Heart right ventricle (tissue), 16 donors: ENCODE measurements around the gene MPP3. TPM values are rescaled to one million over a fixed set of nuclear protein-coding genes. Genes with fewer than 3 reads are reported as not detected.

Experiments
- ATAC-seq, 8 donors: fragments of 200-7000 bp; cut with Tn5 transposase; one replicate each; pipeline ENCODE4 v1.9.1; 2020; ENCODE audit warnings: mild to moderate bottlenecking in 8 of 8, moderate library complexity in 8 of 8, moderate number of reproducible peaks in 1 of 8
- DNase-seq, 2 donors: peaks; one replicate each; pipeline ENCODE4 v3.0.0-alpha.2; 2020
- H3K27ac ChIP-seq, 10 donors: fragments of 200-600 bp; sonication (generic) in 2 of 10; one replicate each; pipeline versions ENCODE4 v1.5.0 to v1.8.0; 2020 to 2022; ENCODE audit warnings: mild to moderate bottlenecking in 3 of 10
- H3K27me3 ChIP-seq, 7 donors: fragments of 200-600 bp; one replicate each; pipeline ENCODE4 v1.8.0; 2021 to 2022; ENCODE audit warnings: mild to moderate bottlenecking in 2 of 7
- H3K36me3 ChIP-seq, 9 donors: fragments of 200-600 bp; sonication (generic) in 1 of 9; one replicate each; pipeline versions ENCODE4 v1.5.0 to v1.8.0; 2020 to 2022; ENCODE audit warnings: mild to moderate bottlenecking in 2 of 9
- H3K4me1 ChIP-seq, 9 donors: fragments of 200-600 bp; sonication (generic) in 1 of 9; one replicate each; pipeline versions ENCODE4 v1.5.0 to v1.8.0; 2020 to 2022; ENCODE audit warnings: mild to moderate bottlenecking in 4 of 9
- H3K4me3 ChIP-seq, 10 donors: fragments of 200-600 bp; sonication (generic) in 2 of 10; one replicate each; pipeline versions ENCODE4 v1.5.0 to v1.8.0; 2020 to 2022; ENCODE audit warnings: mild to moderate bottlenecking in 7 of 10, moderate library complexity in 2 of 10
- H3K9me3 ChIP-seq, 11 donors: fragments of 200-600 bp in 10 of 11; sonication (generic) in 2 of 11; one replicate each; pipeline versions ENCODE4 v1.5.0 to v1.8.0; 2013 to 2022; ENCODE audit warnings: mild to moderate bottlenecking in 2 of 11, control low read depth in 1 of 11, moderate library complexity in 1 of 11
- WGBS, 2 donors: extraction: QIAGEN DNeasy Blood & Tissue Kit; methylation state at CpG; one replicate each; pipeline ENCODE4 v1.1.7; 2013; ENCODE audit warnings: inconsistent platforms in 1 of 2; 5-methylcytosine and 5-hydroxymethylcytosine counted together
- intact Hi-C, 10 donors: fragments of 100-400 bp; cut with DNase I; formaldehyde crosslinking; loops; one replicate each; pipeline versions ENCODE4 v1.11.1 to v1.14.2; 2022
- polyA plus RNA-seq, 2 donors: library from polyadenylated mRNA; stranded (reverse); fragments of 200-250 nt; gene quantifications; one replicate each; pipeline ENCODE4 v1.2.3, GENCODE V29; 2013
- total RNA-seq, 10 donors: library from RNA; stranded (reverse); fragmentation: NEBNext Ultra II Directional in 3 of 10; extraction: Animal tissue kit (Norgen Biotek cat#: 25700) in 3 of 10; gene quantifications; one replicate each; pipeline versions ENCODE4 v1.2.1 to v1.2.4, GENCODE V29; 2021 to 2023
- TF ChIP-seq, protein P1 (sequence below), 9 donors: fragments of 200-600 bp; sonication (generic) in 2 of 9; IDR thresholded peaks; one replicate each; pipeline versions ENCODE4 v1.5.0 to v1.8.0; 2021 to 2022; ENCODE audit warnings: antibody characterized with exemption in 9 of 9, mild to moderate bottlenecking in 5 of 9, moderate library complexity in 1 of 9
- donor health status: Arrhythmogenic right ventricular cardiomyopathy.
- donor health status: ischemic (EF 13 %, LVEDD 7.1; RV severe dilation, severe dysfunction).
- donor health status: healthy with polysubstance abuse.
- donor health status: DM: no; HTN: yes; CAD: no.
- donor health status: DM: no; HTN: no; CAD: no.
- donor health status: ischemic (EF 25% LVEDD 6.9; RV normal size, moderate dysfunction).
- donor health status: ischemic (EF 25% LVEDD 5.7; RV mildly dilated, moderate dysfunction).
- donor health status: healthy.
- donor health status: DM: yes; HTN: yes; CAD: no.
- donor health status: Ischemic cardiomyopathy.
- donor health status: ischemic (EF 35%, LVEDD 5.7; RV mildly dilated, moderate dysfunction).
- donor health status: nonischemic (EF 11% LVEDD 7.7; RV severe dilation, severe dysfunction).
- donor health status: DM: yes; HTN: yes; CAD: no.
- donor health status: PGD.
- donor health status: ischemic (EF 29% LVEDD 5.4; RV normal size, mild dysfunction).
- donor health status: nonischemic (EF 23%, LVEDD 6.1; RV moderate dilation, normal function).

MPP3 gene
- total and polyA plus RNA-seq, 12 donors: 16.6 to 90.1 (median 33.0) TPM

GRCh38 chr17:43841282-43841681, 8.3 kb upstream of the MPP3 start:
- H3K4me1 ChIP-seq: peaks cover 0 to 22% (median 15%) of the 10 kb centered on the region in 9 donors
- WGBS, 2 donors: 74 to 82% methylated on average over 4 of the region's 4 CpGs
- ATAC-seq (no peak), DNase-seq (no peak)
- H3K27ac ChIP-seq: no peak overlapping the region
- TF ChIP-seq, protein P1, sequence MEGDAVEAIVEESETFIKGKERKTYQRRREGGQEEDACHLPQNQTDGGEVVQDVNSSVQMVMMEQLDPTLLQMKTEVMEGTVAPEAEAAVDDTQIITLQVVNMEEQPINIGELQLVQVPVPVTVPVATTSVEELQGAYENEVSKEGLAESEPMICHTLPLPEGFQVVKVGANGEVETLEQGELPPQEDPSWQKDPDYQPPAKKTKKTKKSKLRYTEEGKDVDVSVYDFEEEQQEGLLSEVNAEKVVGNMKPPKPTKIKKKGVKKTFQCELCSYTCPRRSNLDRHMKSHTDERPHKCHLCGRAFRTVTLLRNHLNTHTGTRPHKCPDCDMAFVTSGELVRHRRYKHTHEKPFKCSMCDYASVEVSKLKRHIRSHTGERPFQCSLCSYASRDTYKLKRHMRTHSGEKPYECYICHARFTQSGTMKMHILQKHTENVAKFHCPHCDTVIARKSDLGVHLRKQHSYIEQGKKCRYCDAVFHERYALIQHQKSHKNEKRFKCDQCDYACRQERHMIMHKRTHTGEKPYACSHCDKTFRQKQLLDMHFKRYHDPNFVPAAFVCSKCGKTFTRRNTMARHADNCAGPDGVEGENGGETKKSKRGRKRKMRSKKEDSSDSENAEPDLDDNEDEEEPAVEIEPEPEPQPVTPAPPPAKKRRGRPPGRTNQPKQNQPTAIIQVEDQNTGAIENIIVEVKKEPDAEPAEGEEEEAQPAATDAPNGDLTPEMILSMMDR (IDR thresholded peaks at IDR 0.05): no peak
- no peaks in the 10 kb centered on the region for H3K36me3 ChIP-seq
- H3K9me3 ChIP-seq: no peaks in the 10 kb centered on the region
- H3K27me3 ChIP-seq: no peaks in the 10 kb centered on the region
- intact Hi-C loops: loop anchor here in 7 of 10 donors (10.0 kb wide), 3 partner anchors 56 to 156 kb away; partner anchors contain the start of gene CFAP97D1 (in 2 of the 7)
- no peak overlapping the region for H3K4me3 ChIP-seq

- ATAC-seq (peak in 7 of 8 donors; percentile 24 to 75 (median 62)), DNase-seq (no peak)
- TF ChIP-seq, protein P1 (IDR thresholded peaks at IDR 0.05): peak in 7 of 9 donors; percentile 26 to 49 (median 33)
- intact Hi-C loops: loop anchor here in 7 of 10 donors (10.0 kb wide), 3 partner anchors 56 to 156 kb away; partner anchors contain the start of gene CFAP97D1 (in 2 of the 7)
- H3K27me3 ChIP-seq: no peaks in the 10 kb centered on the region
- no peaks in the 10 kb centered on the region for H3K9me3 ChIP-seq
- H3K4me1 ChIP-seq: peaks cover 0 to 20% (median 10%) of the 10 kb centered on the region in 9 donors
- H3K4me3 ChIP-seq: no peak overlapping the region
- H3K27ac ChIP-seq: no peak overlapping the region
- no peaks in the 10 kb centered on the region for H3K36me3 ChIP-seq
- 46 to 54% methylated on average over 4 of the region's 4 CpGs for WGBS, 2 donors
Observed at GRCh38 chr17:43840814-43841213, 7.9 kb upstream of the MPP3 start.

- 30 to 43% methylated on average over 7 of the region's 7 CpGs for whole genome bisulfite sequencing, 2 donors
- Histone ChIP-seq H3K36me3 (no peaks in the 10 kb centered on the region), H3K4me1 (peaks cover 0 to 19% (median 9%) of the 10 kb centered on the region in 9 donors), H3K27ac (no peak overlapping the region), H3K27me3 (no peaks in the 10 kb centered on the region), H3K9me3 (no peaks in the 10 kb centered on the region), H3K4me3 (no peak overlapping the region)
- DNase-seq (no peak), ATAC-seq (peak in 2 of 8 donors; percentile 34 to 47)
- TF ChIP-seq, protein P1 (IDR thresholded peaks at IDR 0.05): no peak
- intact Hi-C loops: loop anchor here in 7 of 10 donors (10.0 kb wide), 3 partner anchors 55 to 155 kb away; partner anchors contain the start of gene CFAP97D1 (in 2 of the 7)
Observed at GRCh38 chr17:43839670-43840108, 6.7 kb upstream of the MPP3 start.

GRCh38 chr17:43834106-43834505, 1.2 kb upstream of the MPP3 start:
- Histone ChIP-seq H3K9me3 (no peaks in the 10 kb centered on the region), H3K4me1 (peaks cover 2 to 40% (median 21%) of the 10 kb centered on the region in 9 donors), H3K4me3 (no peak overlapping the region), H3K27ac (no peak overlapping the region), H3K36me3 (peaks cover 0 to 15% (median 0%) of the 10 kb centered on the region in 9 donors), H3K27me3 (peaks cover 0 to 25% (median 0%) of the 10 kb centered on the region in 7 donors)
- DNase-seq (no peak), ATAC-seq (no peak)
- WGBS, 2 donors: 70 to 73% methylated on average over 2 of the region's 2 CpGs
- TF ChIP-seq, protein P1 (IDR thresholded peaks at IDR 0.05): no peak
- intact Hi-C loops: loop anchor here in 5 of 10 donors (5.0 kb wide), 2 partner anchors 52 to 57 kb away; partner anchors contain the start of genes DUSP3 (in 3 of the 5) and CFAP97D1 (in 2 of the 5)
